ENCODE measurements around the gene VRK1.

GRCh38 chr14:96920820-96921219, 123.6 kb downstream of the VRK1 start:
- TF ChIP-seq CTCF (IDR thresholded peaks at IDR 0.05) (no peak), POLR2A (IDR thresholded peaks at IDR 0.05) (no peak), EP300 (IDR thresholded peaks at IDR 0.05) (no peak)

All from suprapubic skin (tissue), 3 donors.